HG02798 (cell line): Measurements from ENCODE around the gene HOXA2.

Experiments used
- ATAC-seq: cut with Tn5 transposase; IDR thresholded peaks from one replicate; pipeline ENCODE4 v1.9.1; 2021; ENCODE audit warnings: mild to moderate bottlenecking; ENCODE audit not compliant: unreplicated experiment, poor library complexity

HOXA2 gene

DNA sequence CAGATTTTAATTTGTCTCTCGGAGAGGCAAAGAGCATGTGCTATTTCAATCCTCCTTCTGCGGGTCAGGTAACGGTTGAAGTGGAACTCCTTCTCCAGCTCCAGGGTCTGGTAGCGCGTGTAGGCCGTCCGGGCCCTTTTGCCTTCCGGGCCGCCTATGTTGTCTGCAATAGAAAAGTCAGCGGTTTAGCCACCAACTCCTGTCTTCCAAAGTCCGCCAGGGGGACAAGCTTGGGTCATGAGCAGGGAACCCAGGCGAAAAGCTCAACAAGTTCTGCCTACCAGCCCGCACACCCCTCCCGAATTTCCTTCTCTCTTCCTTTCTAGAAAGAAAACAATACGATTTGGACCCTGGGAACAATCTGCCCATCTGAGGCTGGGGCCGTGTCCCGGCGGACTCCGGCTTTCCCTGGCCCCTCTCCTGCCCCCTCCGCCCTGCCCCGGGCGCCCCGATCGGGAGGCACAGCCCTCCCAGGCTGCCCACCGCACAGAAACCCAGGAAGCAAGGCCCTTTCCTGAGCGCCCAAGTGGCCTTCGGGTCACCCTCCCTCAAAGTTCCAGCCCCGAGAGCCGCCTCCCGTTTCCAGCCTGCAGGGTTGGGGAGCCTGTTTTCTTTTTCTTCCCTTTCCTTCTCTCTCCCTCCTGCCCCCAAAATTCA, 39.6 kb upstream of the HOXA2 start:
- ATAC-seq = no peak

DNA sequence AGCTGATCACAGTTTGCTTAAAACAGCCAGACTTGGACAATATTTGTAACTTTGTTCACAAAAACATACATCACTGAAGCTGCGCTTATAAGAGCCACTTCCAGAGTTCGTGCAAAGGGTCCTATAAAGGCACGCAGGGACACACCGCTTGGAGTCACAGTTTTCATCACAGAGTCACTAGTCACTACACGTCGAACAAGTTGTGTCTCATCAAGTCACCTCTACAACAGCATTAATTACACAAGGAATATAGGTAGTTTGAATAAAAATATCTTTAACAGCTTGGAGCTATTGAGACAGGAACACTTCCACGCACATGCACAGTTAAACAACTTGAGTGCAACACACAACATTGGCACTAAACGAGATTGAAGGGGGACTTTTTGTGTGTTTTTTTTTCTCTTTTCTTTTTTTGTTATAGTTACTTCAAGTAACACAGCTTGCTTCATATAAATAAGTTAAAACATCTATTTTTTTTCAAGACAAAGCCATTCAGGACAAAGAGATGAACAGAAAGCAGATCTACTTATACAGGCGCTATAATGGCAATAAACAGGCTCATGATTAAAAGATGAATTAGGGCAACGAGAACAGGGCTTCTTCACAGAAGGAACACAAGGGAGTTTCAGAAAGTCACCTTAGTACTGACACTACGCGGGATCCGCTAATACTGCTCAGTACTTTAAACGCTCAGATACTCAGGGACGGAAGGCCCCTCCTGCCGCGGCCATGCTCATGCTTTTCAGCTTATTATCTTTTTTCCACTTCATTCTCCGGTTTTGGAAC, 38.8 kb upstream of the HOXA2 start:
- no peak for ATAC-seq

DNA sequence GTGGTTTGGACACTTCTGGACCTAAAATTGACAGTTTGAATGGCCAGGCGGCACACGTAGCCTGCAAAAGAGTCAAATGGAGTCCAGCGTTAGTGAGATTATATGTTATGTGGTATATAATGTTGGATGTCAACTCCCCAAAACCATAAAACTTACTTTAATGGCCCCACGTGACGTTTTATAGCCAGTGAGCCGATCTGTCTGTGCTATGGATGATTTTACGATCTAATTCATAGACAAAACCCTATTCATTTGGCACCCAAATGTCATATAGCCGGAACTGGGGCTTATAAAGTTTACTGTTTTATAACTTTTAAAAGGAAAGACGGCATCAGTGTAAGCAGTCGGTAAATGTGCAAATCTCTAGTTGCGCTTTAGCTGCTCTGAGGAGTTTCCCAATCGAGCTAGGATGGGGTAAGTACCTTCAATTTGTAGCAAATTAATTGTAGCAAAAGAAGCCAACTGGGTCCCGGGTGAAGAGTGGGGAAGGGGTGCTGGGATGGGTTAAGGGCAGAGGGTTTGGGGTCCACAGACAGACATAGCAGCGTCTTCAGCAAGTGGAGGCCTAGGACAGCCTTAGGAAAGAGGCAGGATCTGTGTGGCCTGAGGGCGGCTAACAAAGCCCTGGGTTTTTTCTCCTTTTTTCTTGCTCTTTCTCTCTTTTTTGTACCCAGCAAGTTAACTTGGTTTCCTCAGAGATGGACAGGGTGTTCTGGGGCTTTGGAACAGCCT, 37.8 kb upstream of the HOXA2 start:
- ATAC-seq = no peak

DNA sequence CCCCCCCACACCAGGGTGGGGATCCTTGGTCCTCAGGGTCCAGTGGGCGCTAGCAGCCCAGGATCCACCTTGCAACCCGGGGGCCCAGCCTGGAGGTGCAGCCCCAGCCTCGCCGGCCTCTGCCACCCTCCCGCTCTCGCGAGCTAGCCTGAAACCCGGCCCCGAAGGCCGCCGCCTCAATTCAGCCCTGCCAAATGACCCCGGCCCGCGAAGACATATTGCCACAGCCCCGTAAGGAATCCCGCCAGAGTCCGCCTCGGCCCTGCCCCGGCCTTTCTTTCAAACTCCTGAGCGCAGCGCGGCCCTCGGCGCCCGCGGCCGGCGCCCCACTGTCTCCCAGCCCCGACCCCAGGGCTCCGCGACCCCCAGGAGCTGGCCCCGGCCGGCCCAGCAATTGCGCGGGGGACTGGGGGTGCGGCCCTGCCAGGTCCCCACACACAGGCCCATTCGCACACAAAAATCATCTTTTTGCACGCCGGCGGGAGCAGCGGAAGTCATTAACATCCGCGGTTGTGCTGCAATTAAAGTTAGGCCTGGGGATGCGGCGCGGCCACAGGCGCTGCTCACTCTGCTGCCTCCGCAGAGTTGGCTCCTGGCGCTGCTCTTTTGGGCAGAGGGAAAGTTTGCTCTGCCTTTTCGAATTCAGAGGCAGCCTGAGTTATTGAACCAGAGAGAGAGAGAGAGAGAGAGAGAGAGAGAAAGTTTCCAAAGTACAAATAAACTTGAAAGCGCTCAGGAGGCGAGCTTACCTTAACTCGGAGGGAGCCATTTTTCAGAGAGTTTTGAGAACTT, 37.0 kb upstream of the HOXA2 start:
- no peak for ATAC-seq

DNA sequence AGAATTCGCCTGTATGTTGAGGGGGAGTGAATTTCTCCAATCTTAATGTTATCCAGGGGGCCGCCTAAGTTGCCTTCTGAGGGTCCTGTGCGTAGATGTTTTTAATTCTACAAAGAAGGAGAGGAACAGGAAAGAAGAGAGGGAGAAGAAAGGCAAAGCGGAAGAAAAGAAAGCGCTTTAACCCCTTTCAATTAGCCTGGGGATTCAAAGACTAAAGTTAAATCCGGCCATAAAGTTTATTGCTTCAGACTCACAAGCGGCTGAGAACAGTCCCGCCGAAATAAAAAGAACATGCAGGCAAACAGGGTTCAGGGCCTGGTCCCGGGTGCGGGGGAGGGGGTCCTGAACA, 36.5 kb upstream of the HOXA2 start:
- no peak for ATAC-seq

DNA sequence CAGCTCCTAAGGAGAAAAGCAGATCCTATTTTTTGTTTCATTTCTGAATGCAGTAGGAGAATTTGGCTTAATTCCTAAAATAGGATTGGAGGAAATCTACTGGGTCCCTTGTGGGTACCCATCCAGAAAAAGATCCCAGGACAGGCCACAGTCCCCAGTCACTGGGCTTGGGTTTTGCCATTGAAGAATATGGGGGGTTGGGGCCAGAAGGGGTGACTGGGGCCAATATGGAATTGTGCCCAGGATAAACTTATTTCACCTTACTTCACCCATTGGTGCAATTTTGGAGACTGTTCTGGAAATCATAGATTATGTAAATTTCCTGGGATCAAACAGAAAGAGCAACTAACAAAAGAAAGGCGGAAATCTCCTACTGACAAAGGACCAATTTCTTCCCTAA, 36.0 kb upstream of the HOXA2 start:
- ATAC-seq = no peak

DNA sequence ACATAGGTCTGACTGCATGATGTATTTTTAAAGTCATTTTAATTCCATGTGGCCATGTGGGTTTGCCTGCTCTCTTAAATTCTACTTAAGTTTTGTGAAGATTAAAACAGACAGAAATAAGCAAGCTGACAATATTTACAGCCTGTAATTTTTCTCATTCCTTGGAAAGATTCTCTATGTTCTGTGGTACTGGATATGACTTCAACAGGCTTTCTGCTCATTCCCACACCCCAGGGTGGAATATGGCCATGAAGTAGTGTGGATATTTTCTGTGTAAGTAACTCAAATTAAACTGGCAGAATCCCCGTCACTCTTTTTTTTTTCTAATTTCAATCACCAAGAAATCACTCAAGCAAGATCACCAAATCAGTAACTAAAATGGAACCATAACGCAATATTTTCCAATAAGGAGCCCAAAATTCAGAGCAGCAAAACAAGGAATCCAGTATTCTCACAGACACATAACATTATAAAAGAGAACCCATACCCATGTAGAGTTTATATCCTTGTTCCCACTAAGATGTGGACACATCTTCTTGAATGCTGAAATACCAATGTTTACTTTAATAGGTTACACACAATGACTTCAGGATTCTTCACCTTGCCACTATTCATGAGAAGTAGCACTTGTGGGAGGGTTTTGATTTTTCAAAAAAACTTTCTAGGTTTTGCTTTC, 35.3 kb upstream of the HOXA2 start:
- ATAC-seq = no peak

DNA sequence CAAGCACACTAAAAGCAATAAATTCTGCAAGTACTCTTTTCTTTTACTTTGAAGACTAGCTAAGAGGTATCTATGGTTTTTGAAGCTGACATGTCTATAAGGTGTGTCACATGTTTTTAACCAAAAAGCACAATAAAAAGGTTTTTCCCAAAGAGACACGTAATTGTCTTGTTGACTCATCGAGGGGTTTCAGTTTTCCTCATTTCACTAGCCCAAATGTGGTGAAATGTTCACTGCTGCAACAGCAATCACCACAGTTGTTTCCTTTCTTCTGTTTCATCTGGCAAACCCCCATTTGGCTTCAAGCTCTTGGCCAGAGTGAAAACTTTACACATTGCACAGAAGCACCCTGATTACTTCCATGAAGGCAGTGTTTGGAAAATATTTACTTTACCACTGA, 31.9 kb upstream of the HOXA2 start:
- ATAC-seq = no peak

DNA sequence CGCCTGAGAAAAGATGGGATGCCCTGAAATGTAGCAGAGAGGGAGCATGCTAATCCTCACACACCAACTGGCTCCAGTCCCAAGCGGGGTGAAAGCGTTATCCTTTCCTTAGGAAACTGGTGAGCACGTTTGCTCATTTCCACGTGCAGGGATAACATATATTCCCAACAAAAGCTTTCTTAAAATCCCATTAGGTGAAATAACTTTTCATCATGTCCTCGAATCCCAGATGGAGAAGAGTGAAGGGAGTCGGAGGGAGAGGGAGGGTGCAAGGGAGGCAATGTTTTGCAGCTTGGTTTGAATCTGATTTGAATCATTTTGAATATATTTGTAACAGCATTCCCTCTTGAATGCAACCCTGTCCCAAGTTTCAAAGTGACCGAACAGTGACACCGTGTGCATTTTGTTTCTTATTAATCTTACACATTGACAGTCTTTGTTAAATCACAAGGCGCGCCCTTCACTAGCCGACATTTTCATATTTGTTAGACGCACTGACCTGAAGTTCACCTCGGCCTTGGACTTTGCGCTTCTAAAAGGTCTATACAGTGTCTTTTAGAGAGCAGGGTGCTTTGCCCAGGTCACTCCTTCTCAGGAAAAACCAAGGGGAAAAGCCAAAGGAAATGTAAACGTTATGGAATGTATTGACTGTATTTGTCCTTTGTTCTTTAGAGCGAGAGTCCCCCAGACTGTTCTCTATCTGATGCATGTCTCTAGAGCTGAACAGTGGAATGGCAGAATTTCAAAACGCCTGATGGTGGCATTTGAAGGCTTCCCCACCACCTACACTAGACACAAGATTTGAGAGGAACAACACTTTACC, 31.1 kb upstream of the HOXA2 start:
- no peak for ATAC-seq

DNA sequence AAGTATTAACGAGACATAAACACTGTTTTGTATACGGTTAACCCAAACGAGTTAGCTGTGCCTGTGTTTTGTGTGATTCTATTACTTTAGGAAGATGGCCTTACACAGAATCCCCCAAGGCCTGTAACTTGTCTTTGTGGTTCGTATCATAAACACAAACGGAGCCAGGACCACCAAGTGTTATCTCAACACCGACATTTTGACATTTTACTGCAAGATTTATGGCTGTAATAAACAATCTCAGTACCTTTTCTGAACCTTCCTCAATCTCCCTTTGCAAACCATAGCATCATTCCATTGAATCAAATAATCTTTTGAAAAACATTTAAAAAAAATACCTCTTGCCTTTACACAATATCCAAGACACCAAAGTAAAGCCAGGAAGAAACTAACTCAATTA, 30.5 kb upstream of the HOXA2 start:
- ATAC-seq = no peak

DNA sequence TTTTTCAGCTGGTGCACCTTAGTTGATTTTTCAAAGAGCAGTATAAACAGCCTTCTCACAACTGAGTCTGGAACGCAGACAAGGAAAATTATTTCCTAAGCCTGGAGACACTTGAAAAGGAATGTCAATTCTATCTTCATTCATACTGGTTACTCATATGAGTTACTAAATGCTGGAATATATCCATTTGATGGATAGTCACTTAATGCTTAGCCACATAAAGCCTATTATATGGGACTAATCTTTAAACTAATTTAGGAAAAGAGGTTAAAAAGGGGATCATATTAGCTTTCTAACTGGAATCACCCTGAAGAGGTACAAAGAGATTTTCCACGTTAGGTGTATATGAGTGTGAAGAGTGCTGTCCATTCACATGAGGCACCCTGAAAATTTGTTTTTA, 29.7 kb upstream of the HOXA2 start:
- no peak for ATAC-seq

DNA sequence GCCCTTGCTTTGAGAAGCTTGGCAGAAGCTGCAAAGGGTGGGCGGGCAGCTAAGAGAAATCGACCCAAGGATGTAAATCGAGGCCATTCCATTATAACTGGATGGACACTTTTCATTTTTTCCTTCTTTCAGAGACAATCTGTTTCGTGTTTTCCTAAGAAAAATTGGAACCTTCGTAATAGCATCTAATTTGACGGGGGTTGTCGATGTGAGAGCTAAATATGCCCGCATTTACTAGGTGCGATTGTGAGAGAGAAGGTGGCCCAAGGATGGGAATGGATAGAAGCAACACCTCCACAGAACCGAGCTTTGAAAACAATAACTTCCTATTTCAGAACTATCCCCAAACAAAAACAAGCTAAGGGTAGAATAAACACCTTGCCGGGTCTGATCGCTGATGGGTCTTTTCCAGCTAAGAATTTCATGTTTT, 28.9 kb upstream of the HOXA2 start:
- no peak for ATAC-seq

DNA sequence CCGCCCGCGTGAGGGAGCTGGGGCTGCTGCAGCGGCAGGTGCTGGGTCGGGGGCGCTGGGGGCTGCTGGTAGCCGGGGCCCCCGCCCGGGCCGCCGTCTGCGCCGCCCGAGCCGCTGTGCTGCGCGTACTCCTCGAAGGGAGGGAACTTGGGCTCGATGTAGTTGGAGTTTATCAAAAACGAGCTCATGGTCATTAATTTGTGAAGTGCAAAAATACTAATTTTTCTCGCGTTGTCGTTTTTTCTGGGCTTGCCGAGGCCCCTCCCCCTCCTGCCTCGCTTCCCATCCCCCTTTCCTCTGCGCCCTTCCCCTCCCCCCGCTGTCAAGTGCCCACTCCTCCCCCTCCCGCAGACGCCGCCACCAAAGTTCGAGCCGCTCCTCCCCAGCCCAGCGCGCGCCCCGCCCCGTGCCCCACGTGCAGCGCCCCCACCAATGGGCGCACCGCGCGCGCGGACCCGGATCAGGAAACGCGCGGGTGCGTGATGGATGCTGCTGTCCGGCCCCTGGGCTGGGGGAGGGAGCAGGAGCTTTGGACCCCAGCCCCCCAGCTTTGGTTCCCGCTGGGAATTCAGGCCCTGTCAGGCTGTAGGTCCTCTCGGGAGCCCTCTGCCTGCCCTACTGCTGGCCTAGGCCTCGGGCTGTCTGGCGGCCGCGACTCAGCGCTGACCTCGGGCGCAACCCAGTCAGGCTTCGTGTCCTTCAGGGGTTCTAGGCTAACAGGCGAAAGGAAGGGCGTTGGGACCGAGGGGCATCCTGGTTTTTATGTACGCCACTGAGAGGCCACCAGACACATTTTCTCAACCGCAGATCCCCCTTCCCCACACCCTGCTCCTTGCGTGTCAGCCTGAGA, 28.3 kb upstream of the HOXA2 start, which contains the start of gene HOXA4:
TSS of gene HOXA4 (minus strand) at position 218 of the 850 bp plus-strand sequence. CDS start at position 194, 24 bp downstream.
- no peak for ATAC-seq

DNA sequence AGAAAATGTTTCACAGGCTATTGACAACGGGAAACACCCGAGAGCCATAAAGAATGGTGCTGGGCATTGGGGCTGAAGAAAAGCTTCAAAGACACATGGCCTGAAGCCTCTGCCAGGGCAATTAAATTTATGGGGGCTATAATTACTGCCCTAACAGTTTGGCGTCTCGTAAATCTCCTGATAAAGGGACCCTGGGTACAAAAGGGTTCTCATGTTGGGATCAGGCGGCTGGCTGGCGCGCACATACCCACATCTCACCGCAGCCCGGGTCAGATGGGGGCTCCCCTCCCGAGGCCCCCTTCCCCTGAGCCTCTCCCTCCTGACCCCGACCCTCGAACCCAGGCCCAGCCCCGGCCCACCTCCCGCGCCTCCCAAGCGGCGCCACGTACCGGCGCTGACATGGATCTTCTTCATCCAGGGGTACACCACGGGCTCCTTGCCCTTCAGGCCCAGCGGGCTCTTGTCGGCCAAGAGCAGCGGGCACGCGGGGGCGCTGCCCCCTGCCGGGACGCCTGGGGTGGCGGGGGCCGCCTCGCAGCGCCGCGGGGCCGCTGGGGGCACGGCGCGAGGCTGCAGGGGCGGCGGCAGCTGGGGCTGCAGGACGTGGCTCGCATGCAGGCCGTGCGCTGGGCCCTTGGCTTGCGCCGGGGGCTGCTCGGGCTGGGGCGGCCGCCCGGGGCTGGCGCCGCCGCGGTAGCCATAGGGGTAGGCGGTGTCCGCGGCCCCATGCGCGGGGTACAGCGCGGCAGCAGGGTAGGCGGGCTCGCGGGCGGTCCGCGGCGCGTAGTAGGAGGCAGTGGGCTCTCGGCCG, 27.5 kb upstream of the HOXA2 start:
- no peak for ATAC-seq

DNA sequence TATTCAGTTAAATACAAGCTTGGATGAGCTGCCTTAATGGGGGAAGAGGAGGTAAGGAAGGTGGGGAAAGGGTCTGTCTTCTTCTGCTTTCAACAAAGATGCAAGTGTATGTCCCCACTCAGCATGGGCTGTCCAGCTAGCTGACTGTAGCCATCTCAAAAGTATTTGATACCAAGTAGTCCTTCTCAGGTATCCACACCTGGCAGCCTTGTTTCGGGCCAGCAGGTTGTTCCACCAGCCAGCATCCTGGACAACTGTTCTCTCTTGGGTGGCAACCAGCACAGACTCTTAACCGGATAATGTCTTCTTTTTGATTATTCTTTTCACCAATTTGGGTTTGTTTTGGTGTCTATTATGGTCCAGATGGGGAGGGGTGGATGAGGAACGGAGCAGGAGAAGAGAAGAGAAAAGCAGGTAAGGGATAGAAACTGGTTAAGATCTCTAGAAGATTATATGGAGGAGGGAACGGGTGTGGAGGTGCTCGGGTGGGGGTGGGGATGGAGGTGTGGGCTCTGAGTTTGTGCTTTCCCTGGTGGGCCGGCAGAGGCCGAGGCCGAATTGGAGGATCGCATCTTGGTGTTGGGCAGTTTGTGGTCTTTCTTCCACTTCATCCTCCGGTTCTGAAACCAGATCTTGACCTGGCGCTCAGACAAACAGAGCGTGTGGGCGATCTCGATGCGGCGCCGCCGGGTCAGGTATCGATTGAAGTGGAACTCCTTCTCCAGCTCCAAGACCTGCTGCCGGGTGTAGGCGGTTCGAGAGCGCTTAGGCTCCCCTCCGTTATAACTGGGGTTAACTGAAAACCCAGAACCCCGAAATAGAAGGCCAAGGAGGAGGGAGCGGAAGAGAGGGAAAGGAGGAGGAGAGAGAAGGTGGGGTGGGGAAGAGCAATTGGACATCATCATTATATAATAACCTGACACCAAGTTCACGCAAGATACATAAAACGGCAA, 26.6 kb upstream of the HOXA2 start:
- ATAC-seq = no peak

DNA sequence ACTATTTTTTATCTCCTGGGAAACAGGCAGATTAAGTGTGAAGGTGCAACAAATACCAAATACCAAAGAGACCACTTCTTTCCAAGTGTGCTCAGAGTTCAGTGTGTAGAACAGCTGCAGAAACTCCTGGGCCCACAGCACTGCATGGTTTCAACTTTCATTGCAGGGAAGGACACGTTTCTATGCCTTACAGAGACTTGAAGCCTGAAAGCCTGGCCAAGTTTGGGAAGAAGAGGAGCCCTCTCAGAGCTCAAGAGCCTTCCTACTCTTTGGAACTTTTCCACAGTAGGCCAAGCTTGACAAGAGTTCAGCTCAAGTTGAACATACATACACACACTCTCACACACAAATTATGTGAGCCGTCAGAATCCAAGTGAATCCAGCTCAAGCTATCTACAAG, 25.6 kb upstream of the HOXA2 start:
- ATAC-seq = no peak
